DOHH2 (cell line): Measurements from ENCODE around the gene RNF26.
A peak's percentile ranks its signal among the peaks of the same experiment; 100 is the strongest.

Experiments
- H3F3A ChIP-seq: fragments of 200-600 bp; sonication (generic), shearing (Covaris generic); 2 replicates; pipeline ENCODE4 v1.6.0; 2016; ENCODE audit warnings: antibody characterized with exemption, mild to moderate bottlenecking; ENCODE audit not compliant: control insufficient read depth, insufficient read depth
- H3K27ac ChIP-seq: fragments of 200-600 bp; sonication (generic); 2 replicates; pipeline ENCODE4 v1.5.1; 2014; ENCODE audit warnings: low read depth, mild to moderate bottlenecking, low read length, moderate library complexity
- H3K27me3 ChIP-seq: fragments of 200-600 bp; sonication (generic); 2 replicates; pipeline ENCODE4 v1.6.1; 2014; ENCODE audit warnings: mild to moderate bottlenecking, low read length, mixed read lengths; ENCODE audit not compliant: control insufficient read depth
- H3K36me3 ChIP-seq: fragments of 200-600 bp; sonication (generic); 2 replicates; pipeline ENCODE4 v1.6.1; 2014; ENCODE audit warnings: mild to moderate bottlenecking, low read length, moderate library complexity, mixed read lengths; ENCODE audit not compliant: control insufficient read depth
- H3K4me1 ChIP-seq: fragments of 200-600 bp; sonication (generic); 2 replicates; pipeline ENCODE4 v1.6.1; 2014; ENCODE audit warnings: mild to moderate bottlenecking, low read length, mixed read lengths; ENCODE audit not compliant: control insufficient read depth
- H3K4me2 ChIP-seq: fragments of 200-600 bp; sonication (generic); 2 replicates; pipeline ENCODE4 v1.6.0; 2014; ENCODE audit warnings: mild to moderate bottlenecking, low read length, moderate library complexity
- H3K4me3 ChIP-seq: fragments of 200-600 bp; sonication (generic); 2 replicates; pipeline ENCODE4 v1.5.1; 2014; ENCODE audit warnings: mild to moderate bottlenecking, low read length, mixed read lengths
- H3K79me2 ChIP-seq: fragments of 200-600 bp; sonication (generic); 2 replicates; pipeline ENCODE4 v1.6.1; 2014; ENCODE audit warnings: mild to moderate bottlenecking, low read length, mixed read lengths; ENCODE audit not compliant: control insufficient read depth
- H3K9me2 ChIP-seq: fragments of 200-600 bp; sonication (generic); replicated peaks from 2 replicates; pipeline ENCODE4 v1.6.1; 2014; ENCODE audit warnings: mild to moderate bottlenecking, low read length, mixed read lengths; ENCODE audit not compliant: control insufficient read depth
- H3K9me3 ChIP-seq: fragments of 200-600 bp; sonication (generic); 2 replicates; pipeline ENCODE4 v1.6.1; 2014; ENCODE audit warnings: antibody characterized with exemption, low read length, mixed read lengths; ENCODE audit not compliant: control insufficient read depth, insufficient read depth
- H4K20me1 ChIP-seq: fragments of 200-600 bp; sonication (generic); 2 replicates; pipeline ENCODE4 v1.6.0; 2014; ENCODE audit warnings: low read depth, mild to moderate bottlenecking, antibody characterized with exemption, low read length, moderate library complexity; ENCODE audit not compliant: control insufficient read depth, insufficient read depth
- CTCF ChIP-seq: fragments of 200-600 bp; sonication (generic); IDR thresholded peaks from one replicate; pipeline ENCODE4 v1.5.1; 2014; ENCODE audit warnings: antibody characterized with exemption, mild to moderate bottlenecking, low read depth, low read length; ENCODE audit not compliant: poor library complexity, severe bottlenecking
- EZH2phosphoT487 ChIP-seq: fragments of 200-600 bp; sonication (generic); IDR thresholded peaks from 2 replicates; pipeline ENCODE4 v1.6.1; 2017; ENCODE audit warnings: borderline replicate concordance, mild to moderate bottlenecking, antibody characterized with exemption, low read length, moderate library complexity, mixed read lengths

RNF26 gene

GRCh38 chr11:119371067-119371601 is 36.8 kb downstream of the RNF26 start:
- no peak for TF ChIP-seq CTCF
- no peak for TF ChIP-seq EZH2phosphoT487
- H3K9me2 ChIP-seq = no peaks in the 10 kb centered on the region
- no peaks in the 10 kb centered on the region for H3K9me3 ChIP-seq
- H4K20me1 ChIP-seq = no peaks in the 10 kb centered on the region
- H3K4me2 ChIP-seq = peak overlapping the region; percentile 70
- no peaks in the 10 kb centered on the region for H3K36me3 ChIP-seq
- no peak overlapping the region for H3K27ac ChIP-seq
- no peaks in the 10 kb centered on the region for H3K27me3 ChIP-seq
- H3K4me1 ChIP-seq = peaks cover 84% of the 10 kb centered on the region
- H3K79me2 ChIP-seq = no peaks in the 10 kb centered on the region
- H3K4me3 ChIP-seq = peak overlapping the region; percentile 54
- 0 out of 2 replicates have a peak, but pooled peaks cover 3% of the 10 kb centered on the region for H3F3A ChIP-seq

GRCh38 chr11:119371778-119372182 is 37.5 kb downstream of the RNF26 start:
- Histone ChIP-seq H3K4me2 (no peak overlapping the region; the same call in 1 of the 2 replicates), H3K4me1 (peaks cover 82% of the 10 kb centered on the region), H4K20me1 (no peaks in the 10 kb centered on the region)

GRCh38 chr11:119372260-119373058 is 38.1 kb downstream of the RNF26 start:
- H3K27ac ChIP-seq = no peak overlapping the region
- no peaks in the 10 kb centered on the region for H3K79me2 ChIP-seq
- H3F3A ChIP-seq = 0 out of 2 replicates have a peak, but pooled peaks cover 3% of the 10 kb centered on the region
- H3K9me2 ChIP-seq = no peaks in the 10 kb centered on the region
- no peak overlapping the region for H3K4me3 ChIP-seq
- no peaks in the 10 kb centered on the region for H3K36me3 ChIP-seq
- H3K4me2 ChIP-seq = no peak overlapping the region
- H3K27me3 ChIP-seq = no peaks in the 10 kb centered on the region
- peaks cover 81% of the 10 kb centered on the region for H3K4me1 ChIP-seq
- H3K9me3 ChIP-seq = no peaks in the 10 kb centered on the region
- no peaks in the 10 kb centered on the region for H4K20me1 ChIP-seq
- no peak for TF ChIP-seq CTCF
- no peak for TF ChIP-seq EZH2phosphoT487

More at GRCh38 chr11:119371778-119372182, 37.5 kb downstream of the RNF26 start:
- Histone ChIP-seq H3K36me3 (no peaks in the 10 kb centered on the region), H3K27me3 (no peaks in the 10 kb centered on the region), H3K27ac (no peak overlapping the region), H3K9me3 (no peaks in the 10 kb centered on the region), H3K9me2 (no peaks in the 10 kb centered on the region), H3K79me2 (no peaks in the 10 kb centered on the region), H3K4me3 (no peak overlapping the region), H3F3A (0 out of 2 replicates have a peak, but pooled peaks cover 3% of the 10 kb centered on the region)
- TF ChIP-seq CTCF = peak; percentile 49
- TF ChIP-seq EZH2phosphoT487 = no peak
